ENCODE data around the gene DNPH1. TPM values are rescaled to one million over a fixed set of nuclear protein-coding genes. Genes with fewer than 3 reads are reported as not detected.

DNPH1 gene
- total and polyA plus RNA-seq, 2 experiments from 2014 or later = 29.2 to 50.0 TPM

DNA sequence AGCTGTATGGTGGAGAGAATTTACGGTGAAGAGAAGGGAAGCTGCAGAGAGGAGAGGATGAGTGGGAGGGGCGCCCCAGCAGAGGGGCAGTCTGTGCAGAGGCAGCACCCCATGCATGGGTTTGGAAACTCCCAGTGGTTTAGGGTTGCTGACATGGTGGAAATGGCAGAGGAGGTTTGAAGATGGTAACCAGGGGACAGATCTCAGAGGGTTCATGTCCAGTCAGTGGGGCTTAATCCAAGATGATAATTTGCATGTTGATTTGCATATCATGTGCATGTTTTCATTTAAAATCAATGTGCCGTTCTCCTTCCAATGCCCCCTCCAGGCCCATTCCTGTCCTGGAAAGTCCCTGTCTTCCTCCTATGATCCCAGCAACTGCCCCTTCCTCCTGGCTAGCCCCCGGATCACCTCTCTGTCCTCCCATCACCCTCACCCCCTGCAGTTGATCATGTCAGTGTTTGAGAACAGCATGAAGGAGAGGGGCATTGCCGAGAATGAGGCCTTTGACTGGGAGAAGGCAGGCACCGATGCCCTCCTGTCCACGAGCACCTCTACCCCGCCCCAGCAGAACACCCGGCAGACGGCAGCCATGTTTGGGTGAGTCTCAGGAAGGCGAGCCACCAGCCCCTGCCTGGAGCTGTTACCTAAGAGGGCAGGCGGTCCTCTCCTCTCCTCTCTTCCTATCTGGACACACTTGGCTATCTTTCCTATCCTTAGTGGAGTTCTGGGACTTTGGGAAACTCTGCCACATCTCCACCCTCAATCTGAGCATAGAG, 28.3 kb upstream of the DNPH1 start (continued):
- TF ChIP-seq, protein P1, sequence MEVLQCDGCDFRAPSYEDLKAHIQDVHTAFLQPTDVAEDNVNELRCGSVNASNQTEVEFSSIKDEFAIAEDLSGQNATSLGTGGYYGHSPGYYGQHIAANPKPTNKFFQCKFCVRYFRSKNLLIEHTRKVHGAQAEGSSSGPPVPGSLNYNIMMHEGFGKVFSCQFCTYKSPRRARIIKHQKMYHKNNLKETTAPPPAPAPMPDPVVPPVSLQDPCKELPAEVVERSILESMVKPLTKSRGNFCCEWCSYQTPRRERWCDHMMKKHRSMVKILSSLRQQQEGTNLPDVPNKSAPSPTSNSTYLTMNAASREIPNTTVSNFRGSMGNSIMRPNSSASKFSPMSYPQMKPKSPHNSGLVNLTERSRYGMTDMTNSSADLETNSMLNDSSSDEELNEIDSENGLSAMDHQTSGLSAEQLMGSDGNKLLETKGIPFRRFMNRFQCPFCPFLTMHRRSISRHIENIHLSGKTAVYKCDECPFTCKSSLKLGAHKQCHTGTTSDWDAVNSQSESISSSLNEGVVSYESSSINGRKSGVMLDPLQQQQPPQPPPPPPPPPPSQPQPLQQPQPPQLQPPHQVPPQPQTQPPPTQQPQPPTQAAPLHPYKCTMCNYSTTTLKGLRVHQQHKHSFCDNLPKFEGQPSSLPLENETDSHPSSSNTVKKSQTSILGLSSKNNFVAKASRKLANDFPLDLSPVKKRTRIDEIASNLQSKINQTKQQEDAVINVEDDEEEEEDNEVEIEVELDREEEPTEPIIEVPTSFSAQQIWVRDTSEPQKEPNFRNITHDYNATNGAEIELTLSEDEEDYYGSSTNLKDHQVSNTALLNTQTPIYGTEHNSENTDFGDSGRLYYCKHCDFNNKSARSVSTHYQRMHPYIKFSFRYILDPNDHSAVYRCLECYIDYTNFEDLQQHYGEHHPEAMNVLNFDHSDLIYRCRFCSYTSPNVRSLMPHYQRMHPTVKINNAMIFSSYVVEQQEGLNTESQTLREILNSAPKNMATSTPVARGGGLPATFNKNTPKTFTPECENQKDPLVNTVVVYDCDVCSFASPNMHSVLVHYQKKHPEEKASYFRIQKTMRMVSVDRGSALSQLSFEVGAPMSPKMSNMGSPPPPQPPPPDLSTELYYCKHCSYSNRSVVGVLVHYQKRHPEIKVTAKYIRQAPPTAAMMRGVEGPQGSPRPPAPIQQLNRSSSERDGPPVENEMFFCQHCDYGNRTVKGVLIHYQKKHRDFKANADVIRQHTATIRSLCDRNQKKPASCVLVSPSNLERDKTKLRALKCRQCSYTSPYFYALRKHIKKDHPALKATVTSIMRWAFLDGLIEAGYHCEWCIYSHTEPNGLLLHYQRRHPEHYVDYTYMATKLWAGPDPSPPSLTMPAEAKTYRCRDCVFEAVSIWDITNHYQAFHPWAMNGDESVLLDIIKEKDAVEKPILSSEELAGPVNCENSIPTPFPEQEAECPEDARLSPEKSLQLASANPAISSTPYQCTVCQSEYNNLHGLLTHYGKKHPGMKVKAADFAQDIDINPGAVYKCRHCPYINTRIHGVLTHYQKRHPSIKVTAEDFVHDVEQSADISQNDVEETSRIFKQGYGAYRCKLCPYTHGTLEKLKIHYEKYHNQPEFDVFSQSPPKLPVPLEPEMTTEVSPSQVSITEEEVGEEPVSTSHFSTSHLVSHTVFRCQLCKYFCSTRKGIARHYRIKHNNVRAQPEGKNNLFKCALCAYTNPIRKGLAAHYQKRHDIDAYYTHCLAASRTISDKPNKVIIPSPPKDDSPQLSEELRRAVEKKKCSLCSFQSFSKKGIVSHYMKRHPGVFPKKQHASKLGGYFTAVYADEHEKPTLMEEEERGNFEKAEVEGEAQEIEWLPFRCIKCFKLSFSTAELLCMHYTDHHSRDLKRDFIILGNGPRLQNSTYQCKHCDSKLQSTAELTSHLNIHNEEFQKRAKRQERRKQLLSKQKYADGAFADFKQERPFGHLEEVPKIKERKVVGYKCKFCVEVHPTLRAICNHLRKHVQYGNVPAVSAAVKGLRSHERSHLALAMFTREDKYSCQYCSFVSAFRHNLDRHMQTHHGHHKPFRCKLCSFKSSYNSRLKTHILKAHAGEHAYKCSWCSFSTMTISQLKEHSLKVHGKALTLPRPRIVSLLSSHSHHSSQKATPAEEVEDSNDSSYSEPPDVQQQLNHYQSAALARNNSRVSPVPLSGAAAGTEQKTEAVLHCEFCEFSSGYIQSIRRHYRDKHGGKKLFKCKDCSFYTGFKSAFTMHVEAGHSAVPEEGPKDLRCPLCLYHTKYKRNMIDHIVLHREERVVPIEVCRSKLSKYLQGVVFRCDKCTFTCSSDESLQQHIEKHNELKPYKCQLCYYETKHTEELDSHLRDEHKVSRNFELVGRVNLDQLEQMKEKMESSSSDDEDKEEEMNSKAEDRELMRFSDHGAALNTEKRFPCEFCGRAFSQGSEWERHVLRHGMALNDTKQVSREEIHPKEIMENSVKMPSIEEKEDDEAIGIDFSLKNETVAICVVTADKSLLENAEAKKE (CRISPR knock-in tag; IDR thresholded peaks at IDR 0.05) = no peak
- TF ChIP-seq STAT1 (IDR thresholded peaks at IDR 0.05; ENCODE audit: unreplicated experiment) (no peak), JUNB (IDR thresholded peaks at IDR 0.05; ENCODE audit: unreplicated experiment) (no peak), NANOG (IDR thresholded peaks at IDR 0.05; ENCODE audit: borderline replicate concordance) (no peak)
- TF ChIP-seq, protein P2, sequence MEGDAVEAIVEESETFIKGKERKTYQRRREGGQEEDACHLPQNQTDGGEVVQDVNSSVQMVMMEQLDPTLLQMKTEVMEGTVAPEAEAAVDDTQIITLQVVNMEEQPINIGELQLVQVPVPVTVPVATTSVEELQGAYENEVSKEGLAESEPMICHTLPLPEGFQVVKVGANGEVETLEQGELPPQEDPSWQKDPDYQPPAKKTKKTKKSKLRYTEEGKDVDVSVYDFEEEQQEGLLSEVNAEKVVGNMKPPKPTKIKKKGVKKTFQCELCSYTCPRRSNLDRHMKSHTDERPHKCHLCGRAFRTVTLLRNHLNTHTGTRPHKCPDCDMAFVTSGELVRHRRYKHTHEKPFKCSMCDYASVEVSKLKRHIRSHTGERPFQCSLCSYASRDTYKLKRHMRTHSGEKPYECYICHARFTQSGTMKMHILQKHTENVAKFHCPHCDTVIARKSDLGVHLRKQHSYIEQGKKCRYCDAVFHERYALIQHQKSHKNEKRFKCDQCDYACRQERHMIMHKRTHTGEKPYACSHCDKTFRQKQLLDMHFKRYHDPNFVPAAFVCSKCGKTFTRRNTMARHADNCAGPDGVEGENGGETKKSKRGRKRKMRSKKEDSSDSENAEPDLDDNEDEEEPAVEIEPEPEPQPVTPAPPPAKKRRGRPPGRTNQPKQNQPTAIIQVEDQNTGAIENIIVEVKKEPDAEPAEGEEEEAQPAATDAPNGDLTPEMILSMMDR (conservative IDR thresholded peaks at IDR 0.05; ENCODE audit: low read depth in 2 of 2) = no peak
- TF ChIP-seq, protein P3, sequence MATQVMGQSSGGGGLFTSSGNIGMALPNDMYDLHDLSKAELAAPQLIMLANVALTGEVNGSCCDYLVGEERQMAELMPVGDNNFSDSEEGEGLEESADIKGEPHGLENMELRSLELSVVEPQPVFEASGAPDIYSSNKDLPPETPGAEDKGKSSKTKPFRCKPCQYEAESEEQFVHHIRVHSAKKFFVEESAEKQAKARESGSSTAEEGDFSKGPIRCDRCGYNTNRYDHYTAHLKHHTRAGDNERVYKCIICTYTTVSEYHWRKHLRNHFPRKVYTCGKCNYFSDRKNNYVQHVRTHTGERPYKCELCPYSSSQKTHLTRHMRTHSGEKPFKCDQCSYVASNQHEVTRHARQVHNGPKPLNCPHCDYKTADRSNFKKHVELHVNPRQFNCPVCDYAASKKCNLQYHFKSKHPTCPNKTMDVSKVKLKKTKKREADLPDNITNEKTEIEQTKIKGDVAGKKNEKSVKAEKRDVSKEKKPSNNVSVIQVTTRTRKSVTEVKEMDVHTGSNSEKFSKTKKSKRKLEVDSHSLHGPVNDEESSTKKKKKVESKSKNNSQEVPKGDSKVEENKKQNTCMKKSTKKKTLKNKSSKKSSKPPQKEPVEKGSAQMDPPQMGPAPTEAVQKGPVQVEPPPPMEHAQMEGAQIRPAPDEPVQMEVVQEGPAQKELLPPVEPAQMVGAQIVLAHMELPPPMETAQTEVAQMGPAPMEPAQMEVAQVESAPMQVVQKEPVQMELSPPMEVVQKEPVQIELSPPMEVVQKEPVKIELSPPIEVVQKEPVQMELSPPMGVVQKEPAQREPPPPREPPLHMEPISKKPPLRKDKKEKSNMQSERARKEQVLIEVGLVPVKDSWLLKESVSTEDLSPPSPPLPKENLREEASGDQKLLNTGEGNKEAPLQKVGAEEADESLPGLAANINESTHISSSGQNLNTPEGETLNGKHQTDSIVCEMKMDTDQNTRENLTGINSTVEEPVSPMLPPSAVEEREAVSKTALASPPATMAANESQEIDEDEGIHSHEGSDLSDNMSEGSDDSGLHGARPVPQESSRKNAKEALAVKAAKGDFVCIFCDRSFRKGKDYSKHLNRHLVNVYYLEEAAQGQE (IDR thresholded peaks at IDR 0.05; ENCODE audit: unreplicated experiment) = no peak
